GM12892 (cell line): Measurements from ENCODE around the gene MIB1.

Experiments used
- POLR2A ChIP-seq: IDR thresholded peaks from 2 replicates; pipeline ENCODE4 v1.6.1; 2011; ENCODE audit warnings: low read depth, low read length, control low read depth
- POLR2AphosphoS5 ChIP-seq: IDR thresholded peaks from 2 replicates; pipeline ENCODE4 v1.6.1; 2011; ENCODE audit warnings: low read depth, low read length, control low read depth
- TAF1 ChIP-seq: IDR thresholded peaks from 2 replicates; pipeline ENCODE4 v1.6.1; 2011; ENCODE audit warnings: low read depth, mild to moderate bottlenecking, control low read depth, low read length, borderline replicate concordance

GRCh38 chr18:21912339-21913239 is 172.0 kb downstream of the MIB1 start:
- TF ChIP-seq POLR2A (no peak), TAF1 (no peak), POLR2AphosphoS5 (no peak)
